IMR-90 (cell line): ENCODE results near the gene BAIAP2. TPM values are rescaled to one million over a fixed set of nuclear protein-coding genes. Genes with fewer than 3 reads are reported as not detected.

Source experiments
- ATAC-seq: fragments of 200-7000 bp; cut with Tn5 transposase; 2 replicates; pipeline ENCODE4 v1.9.1; 2020; ENCODE audit warnings: low read depth, mild to moderate bottlenecking, moderate library complexity
- BruUV-seq: library from RNA; stranded (reverse); fragments of 400-500 nt; replicated peaks from 2 replicates; lab custom pipeline; 2021; lab: Mats Ljungman, UMichigan
- CTCF ChIA-PET: fragments of 300-600 bp; formaldehyde crosslinking; extraction: SDS; loops from one replicate; lab custom pipeline; 2021; ENCODE audit warnings: antibody characterized with exemption; lab: Yijun Ruan, JAX
- POLR2A ChIA-PET: fragments of 300-600 bp; sonication (Branson Sonifier 250); formaldehyde crosslinking; loops from one replicate; lab custom pipeline; 2022; ENCODE audit warnings: antibody characterized with exemption; ENCODE audit not compliant: unreplicated experiment; lab: Charles Lee
- DNase-seq: peaks from one replicate; pipeline ENCODE4 v3.0.0; 2013
- H2AFZ ChIP-seq: replicated peaks from 2 replicates; pipeline ENCODE3; 2013; ENCODE audit warnings: low read length, mild to moderate bottlenecking; ENCODE audit not compliant: poor library complexity
- H2AK5ac ChIP-seq: 2 replicates; pipeline ENCODE4 v1.6.1; 2013; ENCODE audit warnings: low read depth, low read length, inconsistent platforms
- H2AK9ac ChIP-seq: replicated peaks from 2 replicates; pipeline ENCODE3; 2013; ENCODE audit warnings: mild to moderate bottlenecking, low read depth, low read length, moderate library complexity; ENCODE audit not compliant: poor library complexity
- H2BK120ac ChIP-seq: 2 replicates; pipeline ENCODE4 v1.6.1; 2013; ENCODE audit warnings: low read depth, low read length, inconsistent platforms
- H2BK15ac ChIP-seq: 3 replicates; pipeline ENCODE4 v1.6.1; 2013; ENCODE audit warnings: low read depth, low read length, inconsistent platforms
- H2BK20ac ChIP-seq: 2 replicates; pipeline ENCODE4 v1.6.1; 2013; ENCODE audit warnings: low read depth, mild to moderate bottlenecking, inconsistent platforms, low read length, moderate library complexity
- H2BK5ac ChIP-seq: 2 replicates; pipeline ENCODE4 v1.6.1; 2013; ENCODE audit warnings: mild to moderate bottlenecking, low read depth, low read length, inconsistent platforms; ENCODE audit not compliant: poor library complexity, severe bottlenecking
- H3K14ac ChIP-seq: replicated peaks from 2 replicates; pipeline ENCODE4 v1.6.1; 2013; ENCODE audit warnings: low read depth, low read length, inconsistent platforms
- H3K18ac ChIP-seq: 2 replicates; pipeline ENCODE4 v1.6.1; 2013; ENCODE audit warnings: low read depth, low read length, control low read depth
- H3K23ac ChIP-seq: 2 replicates; pipeline ENCODE4 v1.6.1; 2013; ENCODE audit warnings: low read depth, low read length, inconsistent platforms
- H3K27ac ChIP-seq: 2 replicates; pipeline ENCODE4 v1.5.1; 2013; ENCODE audit warnings: mild to moderate bottlenecking, control low read depth, low read length; ENCODE audit not compliant: insufficient read depth
- H3K27me3 ChIP-seq: 2 replicates; pipeline ENCODE4 v1.6.1; 2013; ENCODE audit warnings: low read length; ENCODE audit not compliant: control insufficient read depth, insufficient read depth
- H3K36me3 ChIP-seq: 2 replicates; pipeline ENCODE4 v1.6.1; 2013; ENCODE audit warnings: low read length, mixed read lengths; ENCODE audit not compliant: control insufficient read depth, insufficient read depth
- H3K4ac ChIP-seq: 2 replicates; pipeline ENCODE4 v1.6.1; 2013; ENCODE audit warnings: low read depth, low read length, inconsistent platforms
- H3K4me1 ChIP-seq: 2 replicates; pipeline ENCODE4 v1.6.1; 2013; ENCODE audit warnings: low read length, mixed read lengths; ENCODE audit not compliant: control insufficient read depth, insufficient read depth
- H3K4me2 ChIP-seq: 2 replicates; pipeline ENCODE4 v1.6.1; 2013; ENCODE audit warnings: low read depth, mild to moderate bottlenecking, control low read depth, low read length, moderate library complexity
- H3K4me3 ChIP-seq: 2 replicates; pipeline ENCODE4 v1.5.1; 2013; ENCODE audit warnings: low read depth, mild to moderate bottlenecking, control low read depth, low read length, moderate library complexity; ENCODE audit not compliant: insufficient read depth
- H3K56ac ChIP-seq: 2 replicates; pipeline ENCODE4 v1.6.1; 2013; ENCODE audit warnings: low read length, inconsistent platforms; ENCODE audit not compliant: insufficient read depth; ENCODE audit errors: extremely low read depth
- H3K79me1 ChIP-seq, 2 experiments: 2 replicates each; pipeline ENCODE4 v1.6.1; 2013; ENCODE audit warnings: low read length in 2 of 2, inconsistent platforms in 1 of 2, low read depth in 1 of 2
- H3K9ac ChIP-seq: 2 replicates; pipeline ENCODE4 v1.6.1; 2013; ENCODE audit warnings: low read depth, low read length, control low read depth
- H3K9me1 ChIP-seq: 2 replicates; pipeline ENCODE4 v1.6.1; 2013; ENCODE audit warnings: low read length, inconsistent platforms; ENCODE audit not compliant: insufficient read depth
- H3K9me3 ChIP-seq: 2 replicates; pipeline ENCODE4 v1.6.1; 2013; ENCODE audit warnings: low read length; ENCODE audit not compliant: control insufficient read depth, insufficient read depth
- H4K20me1 ChIP-seq: 2 replicates; pipeline ENCODE4 v1.6.1; 2013; ENCODE audit warnings: low read length, inconsistent platforms; ENCODE audit not compliant: insufficient read depth
- H4K5ac ChIP-seq: 2 replicates; pipeline ENCODE4 v1.6.1; 2013; ENCODE audit warnings: mild to moderate bottlenecking, low read depth, low read length, control low read depth
- H4K8ac ChIP-seq, 2 experiments: 2 replicates each; pipeline ENCODE4 v1.6.1; 2013; ENCODE audit warnings: low read depth in 2 of 2, low read length in 2 of 2, control low read depth in 1 of 2, inconsistent platforms in 1 of 2
- H4K91ac ChIP-seq: 2 replicates; pipeline ENCODE4 v1.6.1; 2013; ENCODE audit warnings: low read depth, low read length, inconsistent platforms; ENCODE audit not compliant: insufficient read depth
- BHLHE40 ChIP-seq: fragments of 150-350 bp; IDR thresholded peaks from 2 replicates; pipeline ENCODE4 v1.6.1; 2016; ENCODE audit warnings: mild to moderate bottlenecking, low read depth, low read length
- CEBPB ChIP-seq: IDR thresholded peaks from 2 replicates; pipeline ENCODE4 v1.6.1; 2012; ENCODE audit warnings: low read depth, low read length, improper control_type of control experiment
- CHD1 ChIP-seq: IDR thresholded peaks from 2 replicates; pipeline ENCODE4 v1.6.1; 2012; ENCODE audit warnings: low read depth, low read length, improper control_type of control experiment
- FOS ChIP-seq: fragments of 150-350 bp; IDR thresholded peaks from 2 replicates; pipeline ENCODE4 v1.6.1; 2016; ENCODE audit warnings: low read depth, low read length
- MAFK ChIP-seq: IDR thresholded peaks from 2 replicates; pipeline ENCODE4 v1.6.1; 2012; ENCODE audit warnings: low read depth, low read length, improper control_type of control experiment
- MAZ ChIP-seq: IDR thresholded peaks from 2 replicates; pipeline ENCODE4 v1.6.1; 2012; ENCODE audit warnings: low read depth, mild to moderate bottlenecking, low read length, improper control_type of control experiment, moderate library complexity, borderline replicate concordance
- MXI1 ChIP-seq: IDR thresholded peaks from 2 replicates; pipeline ENCODE4 v1.6.1; 2012; ENCODE audit warnings: low read depth, mild to moderate bottlenecking, low read length, moderate library complexity, borderline replicate concordance
- NFE2L2 ChIP-seq: fragments of 150-350 bp; IDR thresholded peaks from 2 replicates; pipeline ENCODE4 v1.6.1; 2016; ENCODE audit warnings: low read depth, mild to moderate bottlenecking, low read length
- POLR2A ChIP-seq: IDR thresholded peaks from 2 replicates; pipeline ENCODE4 v1.6.1; 2012; ENCODE audit warnings: mild to moderate bottlenecking, low read depth, low read length
- RAD21 ChIP-seq: IDR thresholded peaks from 2 replicates; pipeline ENCODE4 v1.6.1; 2012; ENCODE audit warnings: low read length, improper control_type of control experiment
- RCOR1 ChIP-seq: IDR thresholded peaks from 2 replicates; pipeline ENCODE4 v1.6.1; 2012; ENCODE audit warnings: mild to moderate bottlenecking, low read length, improper control_type of control experiment; ENCODE audit not compliant: insufficient replicate concordance
- RFX5 ChIP-seq: IDR thresholded peaks from 2 replicates; pipeline ENCODE4 v1.8.0; 2012; ENCODE audit warnings: low read depth, mild to moderate bottlenecking, low read length, moderate library complexity
- SMC3 ChIP-seq: fragments of 150-350 bp; IDR thresholded peaks from 2 replicates; pipeline ENCODE4 v1.6.1; 2016; ENCODE audit warnings: low read depth, mild to moderate bottlenecking, antibody characterized with exemption, low read length, moderate library complexity
- WGBS, 2 experiments: methylation state at CpG; one replicate each; pipeline versions ENCODE4 v1.1.5 to v1.1.7; 2013; ENCODE audit warnings: missing lambda C conversion rate in 2 of 2; ENCODE audit not compliant: insufficient read length in 1 of 2; ENCODE audit errors: extremely low coverage in 2 of 2; 5-methylcytosine and 5-hydroxymethylcytosine counted together
- dilution Hi-C: fragments of 300-500 bp; cut with HindIII; formaldehyde crosslinking; loops from one replicate; pipeline ENCODE4 v1.14.3; 2018; ENCODE audit warnings: low sequenced_read_pairs; ENCODE audit not compliant: unreplicated experiment
- in situ Hi-C: fragments of 300-500 bp; cut with MboI; formaldehyde crosslinking; loops from 3 replicates; pipeline ENCODE4 v1.14.3; 2019; ENCODE audit warnings: low sequenced_read_pairs, inconsistent platforms, mixed read lengths
- intact Hi-C: fragments of 100-400 bp; cut with micrococcal nuclease; formaldehyde crosslinking; loops from 2 replicates; pipeline ENCODE4 v1.10.0; 2022
- polyA plus RNA-seq, 3 experiments: library from polyadenylated mRNA; depleted of rRNA; stranded (reverse); fragments of >200 nt; gene quantifications; 2 replicates each; pipeline ENCODE4 v1.2.3, GENCODE V29; 2012; ENCODE audit warnings: low replicate concordance in 1 of 3
- total RNA-seq: library from RNA; depleted of rRNA; stranded (reverse); fragments of >200 nt; gene quantifications from 2 replicates; pipeline ENCODE4 v1.2.3, GENCODE V29; 2012
- TF ChIP-seq, protein P1 (sequence below): conservative IDR thresholded peaks from 2 replicates; pipeline ENCODE4 v1.5.1; 2012; ENCODE audit warnings: mild to moderate bottlenecking, low read depth, low read length, improper control_type of control experiment
- TF ChIP-seq, protein P2 (sequence below): fragments of 150-350 bp; IDR thresholded peaks from 2 replicates; pipeline ENCODE4 v1.6.1; 2016; ENCODE audit warnings: low read depth, mild to moderate bottlenecking, low read length, moderate library complexity, borderline replicate concordance
- TF ChIP-seq, protein P3 (sequence below): fragments of 150-350 bp; IDR thresholded peaks from 2 replicates; pipeline ENCODE4 v1.6.1; 2017; ENCODE audit warnings: mild to moderate bottlenecking, antibody characterized with exemption, low read length, low read depth

Gene BAIAP2
- total and polyA plus RNA-seq, 2 of the 4 experiments (the other 2 are of a cell fraction), result 18.3 to 32.6 TPM

DNA sequence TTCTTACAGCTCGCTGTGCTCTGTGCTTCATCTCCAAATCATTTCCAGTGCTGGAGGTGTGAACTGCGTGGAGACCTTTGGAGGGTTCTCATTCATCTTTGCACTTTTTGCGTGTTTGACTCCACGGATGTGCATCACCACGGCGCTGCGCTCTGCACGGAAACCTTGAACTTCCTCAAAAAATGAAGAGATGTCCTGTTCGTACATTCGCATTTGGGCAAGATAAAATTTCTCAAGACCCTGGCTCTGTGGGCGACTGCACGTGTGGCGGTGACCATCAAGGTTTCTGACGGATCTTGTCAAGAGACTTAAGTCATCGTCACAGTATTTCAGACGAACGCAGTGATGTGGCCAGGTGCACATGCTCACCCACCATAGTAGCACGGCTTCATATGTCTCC lies 120.0 kb downstream of the BAIAP2 start:
- Histone ChIP-seq H3K14ac (no peak overlapping the region), H2BK120ac (no peak overlapping the region), H3K4me2 (no peak overlapping the region), H3K4ac (no peak overlapping the region), H4K5ac (no peak overlapping the region), H2AK5ac (no peak overlapping the region), H3K9me3 (no peaks in the 10 kb centered on the region), H3K27me3 (peaks cover 20% of the 10 kb centered on the region), H3K9me1 (no peaks in the 10 kb centered on the region), H2BK5ac (no peak overlapping the region), H2BK20ac (no peak overlapping the region), H4K8ac (no peak overlapping the region), H3K79me1 (no peaks in the 10 kb centered on the region), H2AFZ (no peak overlapping the region), H2BK15ac (no peak overlapping the region), H3K18ac (no peak overlapping the region), H4K20me1 (no peaks in the 10 kb centered on the region), H3K23ac (no peak overlapping the region), H2AK9ac (no peak overlapping the region), H3K9ac (no peak overlapping the region), H3K56ac (no peak overlapping the region), H3K27ac (no peak overlapping the region), H3K4me1 (no peaks in the 10 kb centered on the region), H3K4me3 (no peak overlapping the region), H3K36me3 (no peaks in the 10 kb centered on the region), H4K91ac (no peak overlapping the region)
- no TSS peak for BruUV-seq
- WGBS, 2 experiments, result 94% methylated on average over 14 of the region's 18 CpGs; no CpG with 5 or more reads in 1 of the 2 experiments
- POLR2A ChIA-PET, result no interaction called here
- CTCF ChIA-PET, result no interaction called here
- DNase-seq (no peak), ATAC-seq (no peak)
- TF ChIP-seq CHD1 (no peak), NFE2L2 (no peak), RAD21 (no peak), CEBPB (no peak), FOS (no peak), MAFK (no peak), MXI1 (no peak), RFX5 (no peak), SMC3 (no peak), POLR2A (no peak), MAZ (no peak), RCOR1 (no peak), BHLHE40 (no peak)
- TF ChIP-seq, protein P1, sequence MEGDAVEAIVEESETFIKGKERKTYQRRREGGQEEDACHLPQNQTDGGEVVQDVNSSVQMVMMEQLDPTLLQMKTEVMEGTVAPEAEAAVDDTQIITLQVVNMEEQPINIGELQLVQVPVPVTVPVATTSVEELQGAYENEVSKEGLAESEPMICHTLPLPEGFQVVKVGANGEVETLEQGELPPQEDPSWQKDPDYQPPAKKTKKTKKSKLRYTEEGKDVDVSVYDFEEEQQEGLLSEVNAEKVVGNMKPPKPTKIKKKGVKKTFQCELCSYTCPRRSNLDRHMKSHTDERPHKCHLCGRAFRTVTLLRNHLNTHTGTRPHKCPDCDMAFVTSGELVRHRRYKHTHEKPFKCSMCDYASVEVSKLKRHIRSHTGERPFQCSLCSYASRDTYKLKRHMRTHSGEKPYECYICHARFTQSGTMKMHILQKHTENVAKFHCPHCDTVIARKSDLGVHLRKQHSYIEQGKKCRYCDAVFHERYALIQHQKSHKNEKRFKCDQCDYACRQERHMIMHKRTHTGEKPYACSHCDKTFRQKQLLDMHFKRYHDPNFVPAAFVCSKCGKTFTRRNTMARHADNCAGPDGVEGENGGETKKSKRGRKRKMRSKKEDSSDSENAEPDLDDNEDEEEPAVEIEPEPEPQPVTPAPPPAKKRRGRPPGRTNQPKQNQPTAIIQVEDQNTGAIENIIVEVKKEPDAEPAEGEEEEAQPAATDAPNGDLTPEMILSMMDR, result no peak
- TF ChIP-seq, protein P2, sequence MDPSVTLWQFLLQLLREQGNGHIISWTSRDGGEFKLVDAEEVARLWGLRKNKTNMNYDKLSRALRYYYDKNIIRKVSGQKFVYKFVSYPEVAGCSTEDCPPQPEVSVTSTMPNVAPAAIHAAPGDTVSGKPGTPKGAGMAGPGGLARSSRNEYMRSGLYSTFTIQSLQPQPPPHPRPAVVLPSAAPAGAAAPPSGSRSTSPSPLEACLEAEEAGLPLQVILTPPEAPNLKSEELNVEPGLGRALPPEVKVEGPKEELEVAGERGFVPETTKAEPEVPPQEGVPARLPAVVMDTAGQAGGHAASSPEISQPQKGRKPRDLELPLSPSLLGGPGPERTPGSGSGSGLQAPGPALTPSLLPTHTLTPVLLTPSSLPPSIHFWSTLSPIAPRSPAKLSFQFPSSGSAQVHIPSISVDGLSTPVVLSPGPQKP, result no peak
- TF ChIP-seq, protein P3, sequence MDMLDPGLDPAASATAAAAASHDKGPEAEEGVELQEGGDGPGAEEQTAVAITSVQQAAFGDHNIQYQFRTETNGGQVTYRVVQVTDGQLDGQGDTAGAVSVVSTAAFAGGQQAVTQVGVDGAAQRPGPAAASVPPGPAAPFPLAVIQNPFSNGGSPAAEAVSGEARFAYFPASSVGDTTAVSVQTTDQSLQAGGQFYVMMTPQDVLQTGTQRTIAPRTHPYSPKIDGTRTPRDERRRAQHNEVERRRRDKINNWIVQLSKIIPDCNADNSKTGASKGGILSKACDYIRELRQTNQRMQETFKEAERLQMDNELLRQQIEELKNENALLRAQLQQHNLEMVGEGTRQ, result no peak
- in situ Hi-C loops (no loop called here), dilution Hi-C loops (no loop called here), intact Hi-C loops (no loop called here)
